GM18870 (cell line): ENCODE measurements around the gene KRTAP6-3.

Experiments used
- ATAC-seq: cut with Tn5 transposase; IDR thresholded peaks from one replicate; pipeline ENCODE4 v1.9.1; 2021; ENCODE audit warnings: moderate library complexity; ENCODE audit not compliant: unreplicated experiment

KRTAP6-3 gene

GRCh38 chr21:30623362-30623761 lies 31.1 kb downstream of the KRTAP6-3 start:
- ATAC-seq = no peak

GRCh38 chr21:30625449-30626165 lies 33.4 kb downstream of the KRTAP6-3 start:
- no peak for ATAC-seq

- no peak for ATAC-seq
Observed at GRCh38 chr21:30628109-30628508, 35.9 kb downstream of the KRTAP6-3 start.

GRCh38 chr21:30629200-30629599 lies 37.0 kb downstream of the KRTAP6-3 start:
- no peak for ATAC-seq

GRCh38 chr21:30634906-30635305 lies 42.7 kb downstream of the KRTAP6-3 start, which contains the start of gene KRTAP20-2:
KRTAP20-2 (plus strand) TSS chr21:30635206; CDS start chr21:30635264, 58 bp downstream.
- ATAC-seq = no peak

GRCh38 chr21:30638686-30639085 lies 46.4 kb downstream of the KRTAP6-3 start:
- ATAC-seq = no peak

GRCh38 chr21:30642564-30642963 lies 50.3 kb downstream of the KRTAP6-3 start, which contains the start of gene KRTAP20-3:
KRTAP20-3 (plus strand) TSS chr21:30642864.
- ATAC-seq = no peak
